ENCODE results near the gene TMEM108.

DNA sequence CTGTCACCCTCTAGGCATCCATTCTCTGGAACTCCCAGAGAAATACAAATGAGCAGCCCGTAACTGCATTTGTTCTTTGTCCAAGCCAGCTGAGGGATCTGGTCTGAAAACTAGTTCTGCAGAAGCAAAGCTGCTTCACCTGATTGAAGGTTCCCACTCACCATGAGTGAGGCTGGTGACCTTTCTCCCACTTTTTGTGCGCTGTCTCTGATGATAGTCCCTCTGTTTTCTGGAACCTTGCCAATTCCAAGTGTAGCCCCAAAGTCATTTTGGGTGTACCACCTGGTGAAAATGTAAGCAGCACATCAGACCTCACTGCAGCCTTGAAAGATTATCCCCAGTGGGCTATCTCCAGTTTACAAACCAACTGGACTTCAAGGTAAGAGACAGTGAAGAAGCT, 322.3 kb downstream of the TMEM108 start:
- TF ChIP-seq, protein P1, sequence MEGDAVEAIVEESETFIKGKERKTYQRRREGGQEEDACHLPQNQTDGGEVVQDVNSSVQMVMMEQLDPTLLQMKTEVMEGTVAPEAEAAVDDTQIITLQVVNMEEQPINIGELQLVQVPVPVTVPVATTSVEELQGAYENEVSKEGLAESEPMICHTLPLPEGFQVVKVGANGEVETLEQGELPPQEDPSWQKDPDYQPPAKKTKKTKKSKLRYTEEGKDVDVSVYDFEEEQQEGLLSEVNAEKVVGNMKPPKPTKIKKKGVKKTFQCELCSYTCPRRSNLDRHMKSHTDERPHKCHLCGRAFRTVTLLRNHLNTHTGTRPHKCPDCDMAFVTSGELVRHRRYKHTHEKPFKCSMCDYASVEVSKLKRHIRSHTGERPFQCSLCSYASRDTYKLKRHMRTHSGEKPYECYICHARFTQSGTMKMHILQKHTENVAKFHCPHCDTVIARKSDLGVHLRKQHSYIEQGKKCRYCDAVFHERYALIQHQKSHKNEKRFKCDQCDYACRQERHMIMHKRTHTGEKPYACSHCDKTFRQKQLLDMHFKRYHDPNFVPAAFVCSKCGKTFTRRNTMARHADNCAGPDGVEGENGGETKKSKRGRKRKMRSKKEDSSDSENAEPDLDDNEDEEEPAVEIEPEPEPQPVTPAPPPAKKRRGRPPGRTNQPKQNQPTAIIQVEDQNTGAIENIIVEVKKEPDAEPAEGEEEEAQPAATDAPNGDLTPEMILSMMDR (IDR thresholded peaks at IDR 0.05) = no peak
- TF ChIP-seq POLR2A (IDR thresholded peaks at IDR 0.05) = no peak

Data from lower leg skin (tissue), 3 donors.